Skin of body (tissue), 2 donors: ENCODE results near the gene MPRIP. TPM values are rescaled to one million over a fixed set of nuclear protein-coding genes. Genes with fewer than 3 reads are reported as not detected.
"Not testable (repeated sequence)": the region's sequence is repeated elsewhere in the genome, so short reads cannot be mapped to it uniquely, and the experiment has no call there.

Experiments used
- DNase-seq: peaks from one replicate; lab custom pipeline; 2025; lab: John Stamatoyannopoulos, UW
- total RNA-seq: library from RNA; depleted of rRNA; stranded (reverse); fragments of >200 nt; gene quantifications from one replicate; pipeline ENCODE4 v1.2.3, GENCODE V29; 2014

The MPRIP gene
- total RNA-seq, 1 donor from 2014 or later = 103 TPM

DNA sequence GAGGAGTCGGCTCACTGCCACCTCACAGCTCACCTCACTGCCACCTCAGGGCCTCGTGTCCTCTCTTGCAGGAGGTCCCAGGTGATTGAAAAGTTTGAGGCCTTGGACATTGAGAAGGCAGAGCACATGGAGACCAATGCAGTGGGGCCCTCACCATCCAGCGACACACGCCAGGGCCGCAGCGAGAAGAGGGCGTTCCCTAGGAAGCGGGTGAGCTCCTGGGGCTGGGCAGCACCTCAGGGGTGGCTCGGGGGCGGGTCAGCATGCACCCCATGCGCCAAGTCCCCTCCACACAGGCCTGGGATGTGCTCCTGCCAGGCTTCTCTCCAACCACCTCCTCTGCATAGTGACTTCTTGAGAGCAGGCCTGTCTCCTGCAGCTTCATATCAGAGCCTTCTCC is 100.3 kb downstream of the MPRIP start:
- no peak for DNase-seq

DNA sequence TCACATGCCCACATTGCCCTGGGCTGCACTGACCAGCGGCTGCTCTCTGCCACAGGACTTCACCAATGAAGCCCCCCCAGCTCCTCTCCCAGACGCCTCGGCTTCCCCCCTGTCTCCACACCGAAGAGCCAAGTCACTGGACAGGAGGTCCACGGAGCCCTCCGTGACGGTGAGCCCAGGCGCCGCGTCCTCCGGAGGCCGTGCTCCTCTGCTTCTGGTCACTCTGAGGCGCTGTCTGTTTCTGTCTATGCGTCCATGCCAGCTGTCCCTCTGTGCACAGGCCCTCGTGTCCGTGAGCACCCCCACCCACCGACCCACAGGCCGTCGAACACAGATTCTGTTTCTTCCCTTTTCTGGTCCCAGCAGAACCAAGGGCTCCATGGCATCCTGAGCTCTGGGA is 101.2 kb downstream of the MPRIP start:
- DNase-seq = no peak

DNA sequence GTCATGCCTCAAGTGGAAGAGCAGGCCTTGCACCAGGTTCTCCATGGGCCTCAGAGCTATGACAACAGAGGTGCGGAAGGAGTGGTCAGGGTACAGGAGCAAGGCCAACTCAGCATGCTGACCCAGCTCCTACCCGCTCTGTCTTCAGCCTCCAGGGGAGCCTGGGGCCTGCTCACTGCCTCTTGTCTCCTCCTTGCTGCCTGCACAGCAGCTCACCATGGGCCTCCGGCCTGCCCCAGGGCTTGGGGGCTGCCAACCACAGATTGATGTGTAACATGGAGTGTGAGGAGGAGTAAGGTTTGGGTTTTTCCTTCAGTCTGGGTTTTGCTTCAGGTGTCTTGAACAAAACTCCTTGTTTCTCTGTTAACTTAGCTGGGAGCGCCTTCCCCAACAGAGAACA is 101.8 kb downstream of the MPRIP start:
- no peak for DNase-seq

DNA sequence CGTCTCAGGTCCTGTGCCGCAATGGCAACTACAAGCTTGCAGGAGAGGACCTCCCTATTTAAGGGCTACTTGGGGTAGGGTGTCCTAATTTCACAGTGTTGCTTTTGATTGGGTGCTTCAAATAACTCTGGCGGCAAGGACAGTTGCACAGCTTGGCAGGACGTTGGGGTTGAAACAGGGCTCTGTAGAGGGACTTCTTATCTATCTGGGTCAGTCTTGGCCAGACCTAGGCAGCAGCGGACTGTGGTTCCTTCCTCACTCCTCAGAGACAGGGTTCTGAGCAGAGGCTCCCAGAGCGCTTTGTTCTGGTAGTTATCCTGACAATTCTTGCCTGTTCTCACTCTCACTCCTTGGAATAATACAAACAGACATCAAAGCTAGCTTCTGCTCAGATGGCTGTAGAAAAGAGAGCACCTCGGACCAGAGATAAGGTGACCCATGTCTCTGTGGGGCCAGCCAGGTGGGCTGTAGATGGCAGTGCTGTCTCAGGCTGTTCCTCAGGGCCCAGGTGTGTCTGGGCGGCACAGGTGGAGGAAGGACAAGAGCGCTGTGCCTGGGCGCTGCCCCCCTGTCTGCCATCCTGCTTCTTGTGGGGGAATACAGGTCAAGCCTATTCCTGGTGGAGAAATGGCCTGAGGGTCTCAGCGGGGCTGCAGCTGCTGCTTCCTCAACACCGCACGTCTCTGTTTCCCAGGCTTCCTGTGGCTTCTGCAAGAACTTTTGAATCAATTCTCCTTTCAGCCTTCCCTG is 102.8 kb downstream of the MPRIP start:
- no peak for DNase-seq

DNA sequence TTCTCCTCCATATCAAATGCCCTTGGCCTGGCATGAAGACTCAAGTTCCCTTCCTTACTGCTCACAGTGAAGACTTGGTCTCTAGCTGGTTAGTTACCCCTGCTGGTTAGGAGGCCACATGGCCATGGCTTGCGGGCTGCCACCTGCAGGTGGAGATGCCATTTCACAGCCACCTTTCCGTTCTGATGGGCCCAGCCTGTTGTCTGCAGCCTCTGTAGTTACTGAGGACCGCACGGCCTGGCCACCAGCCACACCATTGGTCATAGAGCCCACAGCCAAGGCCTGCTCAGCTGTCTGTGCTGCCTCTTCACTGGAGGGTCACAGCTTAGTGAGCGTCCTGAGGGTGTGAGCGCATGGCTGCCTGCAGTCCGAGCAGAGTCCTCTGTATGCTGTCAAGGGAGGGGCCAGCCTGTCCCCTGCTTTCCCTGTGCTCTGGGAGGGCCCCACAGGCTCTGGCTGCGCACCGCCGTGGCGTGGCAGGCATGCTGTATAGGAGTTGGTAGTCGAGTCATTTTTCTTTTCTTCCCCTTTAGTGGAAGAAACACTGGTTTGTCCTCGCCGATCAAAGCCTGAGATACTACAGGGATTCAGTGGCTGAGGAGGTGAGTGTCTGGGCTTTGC is 104.6 kb downstream of the MPRIP start:
- DNase-seq = no peak

DNA sequence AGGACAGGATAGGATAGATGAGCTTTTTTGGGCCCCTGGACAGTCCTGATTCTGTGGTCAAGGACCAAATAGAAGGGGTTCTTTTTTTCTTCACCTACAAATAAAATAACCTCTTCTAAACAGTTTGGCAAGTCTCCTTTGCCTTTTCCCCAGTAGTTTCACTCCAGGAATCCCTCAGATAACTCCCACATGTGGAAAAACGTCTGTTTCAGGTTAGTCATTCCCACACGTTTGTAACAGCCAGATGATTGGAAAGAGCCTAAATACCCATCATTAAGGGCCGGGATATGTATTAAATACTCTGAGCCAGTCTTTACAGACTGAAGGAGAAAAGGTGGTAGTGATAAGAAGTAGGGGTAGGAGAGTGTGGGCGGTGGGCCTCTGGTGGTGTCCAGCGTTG is 105.6 kb downstream of the MPRIP start:
- DNase-seq = no peak

DNA sequence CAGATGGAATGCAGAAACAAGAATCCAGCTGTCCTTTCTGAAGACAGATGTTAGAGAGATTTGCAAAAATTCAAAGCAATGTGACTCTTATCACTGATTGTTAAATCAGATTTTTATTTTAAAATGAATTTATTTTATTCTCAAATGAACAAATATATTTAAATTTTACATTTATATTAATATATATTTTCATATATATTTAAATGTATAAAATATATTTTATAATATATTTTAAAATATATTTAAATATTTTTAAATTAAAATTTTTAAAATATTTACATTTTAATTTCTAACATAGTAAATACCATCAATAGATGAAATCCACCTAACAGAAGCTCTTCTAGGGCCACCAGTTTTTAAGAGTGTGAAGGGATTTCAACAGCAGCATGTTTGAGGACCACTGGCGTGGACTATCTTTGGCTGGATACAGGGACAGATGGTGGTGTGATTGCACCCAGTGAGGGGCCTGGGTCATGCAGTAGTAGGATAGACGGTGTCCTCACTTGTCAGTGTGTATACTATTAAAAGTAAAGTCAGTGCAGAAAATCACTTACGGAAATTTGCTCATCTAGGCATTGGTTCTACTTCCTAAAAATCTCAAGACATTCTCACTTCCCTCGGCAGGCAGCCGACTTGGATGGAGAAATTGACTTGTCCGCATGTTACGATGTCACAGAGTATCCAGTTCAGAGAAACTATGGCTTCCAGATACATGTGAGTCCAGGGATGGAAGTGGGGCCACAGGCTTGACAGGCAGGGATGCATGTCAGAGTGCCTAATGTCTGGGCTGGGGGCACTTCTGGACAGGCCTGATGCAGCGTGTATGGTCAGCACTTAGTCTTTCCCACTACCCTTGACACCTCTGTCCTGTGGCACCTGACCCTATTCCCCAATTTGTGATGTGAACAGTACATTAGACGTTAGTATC is 107.5 kb downstream of the MPRIP start:
- no peak for DNase-seq

DNA sequence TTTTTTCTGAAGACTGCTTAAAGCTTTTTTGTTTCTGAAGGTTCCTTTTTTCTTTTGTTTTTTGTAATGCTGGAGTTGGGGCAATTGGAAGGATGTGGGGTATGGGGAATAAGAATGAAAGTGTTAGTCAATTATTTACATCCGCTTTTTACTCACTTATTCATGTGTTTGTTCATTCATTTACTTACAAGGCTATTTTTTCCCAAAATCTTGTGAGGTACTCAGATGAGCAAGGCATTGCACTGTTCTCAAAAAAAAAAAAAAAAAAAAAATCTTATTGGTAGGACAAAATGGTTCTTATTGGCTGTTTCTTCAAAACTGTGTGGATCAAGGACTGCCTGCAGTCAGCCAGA is 108.2 kb downstream of the MPRIP start:
- no peak for DNase-seq

DNA sequence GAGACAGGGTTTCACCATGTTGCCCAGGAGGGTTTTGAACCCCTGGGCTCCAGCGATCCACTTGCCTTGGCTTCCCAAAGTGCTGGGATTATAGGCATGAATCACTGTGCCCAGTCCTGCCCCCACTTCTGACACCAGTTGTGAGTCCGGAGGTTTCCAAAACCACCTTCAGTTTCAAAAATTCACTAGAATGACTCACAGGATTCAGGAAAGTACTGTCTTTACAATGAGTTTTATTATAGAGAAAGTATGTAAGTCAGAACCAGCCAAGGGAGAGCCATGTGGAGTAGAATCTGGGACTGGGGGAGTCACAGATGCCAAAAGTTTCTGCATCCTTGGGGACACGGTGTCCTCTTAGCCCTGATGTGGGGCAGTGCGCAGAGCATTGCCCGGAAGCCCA is 108.8 kb downstream of the MPRIP start:
- DNase-seq = no peak

DNA sequence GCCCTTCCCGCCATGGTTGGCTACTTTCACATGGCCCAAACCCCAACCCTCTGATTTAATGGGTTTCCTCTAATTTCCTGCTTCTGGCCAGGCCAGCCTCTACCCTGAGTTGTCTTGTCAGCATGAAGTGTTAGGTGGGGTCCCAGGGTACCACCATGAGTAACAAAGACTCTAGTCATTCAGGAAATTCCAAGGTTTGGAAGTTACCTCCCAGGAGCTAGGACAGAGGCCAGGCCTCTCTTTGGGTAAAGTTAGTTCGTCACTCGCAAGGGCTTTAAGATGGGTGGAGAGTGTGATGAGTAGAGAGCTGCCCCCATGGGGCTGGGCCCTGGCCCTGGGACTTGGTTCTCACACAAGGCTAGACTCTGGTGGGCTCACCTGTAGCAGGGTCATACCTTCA is 109.3 kb downstream of the MPRIP start:
- no peak for DNase-seq

DNA sequence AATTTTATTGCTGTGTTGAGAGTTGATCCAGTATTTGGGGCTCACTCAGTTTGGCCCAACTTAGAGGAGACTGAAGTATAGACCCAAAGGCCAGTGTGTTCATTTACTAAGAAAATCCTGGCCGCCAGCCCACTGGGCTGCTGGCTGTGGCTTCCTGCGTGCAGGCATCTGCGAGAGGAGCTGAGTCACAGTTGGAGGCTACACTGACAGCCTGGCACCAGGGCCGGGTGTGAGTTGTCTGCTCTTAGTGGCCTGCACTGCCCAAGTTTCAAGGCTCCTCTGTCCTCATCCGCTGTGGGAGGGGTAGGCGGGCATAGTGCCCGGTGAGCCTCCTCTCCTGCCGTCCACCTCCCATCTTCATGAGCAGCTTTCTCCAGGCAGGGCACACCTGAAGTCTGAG is 109.7 kb downstream of the MPRIP start:
- DNase-seq = no peak

DNA sequence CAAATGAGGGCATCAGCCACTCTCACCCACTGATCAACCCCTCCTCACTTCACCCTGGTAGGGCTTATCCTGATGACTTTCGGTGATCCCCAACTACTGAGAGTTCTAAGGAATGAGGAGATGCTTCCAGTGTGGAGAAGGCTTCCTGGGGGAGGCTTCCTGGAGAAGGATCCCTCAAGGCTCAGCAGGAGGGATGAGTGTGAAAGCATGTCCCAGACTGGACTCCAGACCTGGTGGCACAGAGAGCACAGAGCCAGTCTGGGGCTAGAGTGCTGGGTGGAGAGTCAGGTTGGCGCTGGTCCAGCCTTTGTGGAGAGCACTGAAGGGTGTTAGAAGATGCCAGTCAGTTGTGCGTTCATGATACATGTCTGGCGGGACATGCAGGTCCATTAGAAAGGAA is 110.1 kb downstream of the MPRIP start:
- no peak for DNase-seq

DNA sequence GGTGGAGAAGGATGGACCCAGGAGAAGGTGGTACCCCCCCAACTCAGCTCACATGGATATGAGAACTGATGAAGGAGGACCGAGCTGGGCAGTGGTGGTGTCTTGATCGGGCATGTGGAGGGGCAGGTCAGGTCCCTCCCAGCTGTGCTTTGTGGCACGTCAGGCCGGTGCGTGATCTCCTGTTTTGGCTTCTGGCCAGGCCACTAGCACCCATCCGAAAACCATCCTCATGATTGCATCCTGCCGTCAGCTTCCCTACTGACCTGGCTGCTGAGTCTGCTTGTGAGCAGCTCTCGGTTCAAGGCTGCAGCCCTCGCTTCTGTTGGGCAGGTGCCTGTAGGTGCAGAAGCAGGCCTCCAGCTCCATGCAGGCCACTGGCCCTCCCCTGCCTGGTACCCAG is 110.8 kb downstream of the MPRIP start:
- DNase-seq = no peak

DNA sequence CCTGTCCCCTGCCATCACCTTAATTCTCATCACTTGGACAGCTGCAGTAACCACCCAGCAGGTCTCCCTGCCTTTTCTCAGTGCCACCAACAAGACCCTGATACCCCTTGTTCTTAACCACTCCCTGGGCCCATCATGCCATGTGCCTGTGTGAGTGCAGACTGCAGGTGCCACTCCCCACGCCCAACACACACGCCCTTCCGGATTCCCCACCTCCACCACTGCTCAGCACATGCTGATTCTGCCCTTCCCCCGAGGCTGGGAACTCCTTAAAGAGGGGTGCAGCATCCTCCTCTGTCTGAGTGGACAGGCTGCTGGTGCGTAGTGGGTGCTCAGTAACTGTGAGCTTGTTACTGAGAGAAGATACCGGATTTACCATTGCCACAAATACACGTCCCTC is 111.5 kb downstream of the MPRIP start:
- DNase-seq = no peak

DNA sequence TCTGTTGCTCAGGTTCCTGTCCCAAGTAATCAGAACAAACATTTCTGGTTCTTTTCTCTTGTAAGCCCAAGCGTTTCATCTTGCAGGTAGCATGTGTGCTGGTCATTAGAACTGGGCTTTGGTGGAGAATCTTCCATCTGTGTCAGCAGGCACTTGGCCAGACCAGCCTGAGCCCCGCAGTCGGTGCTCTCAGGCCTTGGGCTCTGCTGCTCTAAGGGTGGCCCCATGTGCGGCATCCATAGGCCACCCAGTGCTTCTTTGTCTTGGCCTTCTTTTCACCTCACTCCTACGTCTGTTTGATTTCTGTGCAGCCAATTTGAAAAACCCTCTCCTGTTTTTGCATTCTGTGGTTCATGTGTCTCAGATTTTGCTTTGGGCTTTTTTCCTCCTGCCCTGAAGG is 112.3 kb downstream of the MPRIP start:
- no peak for DNase-seq

DNA sequence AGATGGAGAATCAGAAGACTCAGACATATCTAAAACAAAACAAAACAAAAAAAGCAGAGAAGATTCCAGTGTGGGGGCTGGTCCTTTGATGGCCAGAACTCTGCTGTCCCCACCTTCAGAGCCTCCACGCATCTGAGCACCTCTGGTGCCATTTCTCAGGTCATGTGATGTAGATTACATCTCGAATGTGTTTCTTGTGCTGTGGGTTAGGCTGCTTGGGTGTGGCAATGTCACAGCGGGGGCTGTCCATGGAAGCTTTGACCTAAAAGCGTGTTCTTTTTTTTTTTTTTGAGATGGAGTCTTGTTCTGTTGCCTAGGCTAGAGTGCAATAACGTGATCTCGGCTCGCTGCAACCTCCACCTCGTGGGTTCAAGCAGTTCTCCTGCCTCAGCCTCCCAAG is 112.7 kb downstream of the MPRIP start:
- no peak for DNase-seq

DNA sequence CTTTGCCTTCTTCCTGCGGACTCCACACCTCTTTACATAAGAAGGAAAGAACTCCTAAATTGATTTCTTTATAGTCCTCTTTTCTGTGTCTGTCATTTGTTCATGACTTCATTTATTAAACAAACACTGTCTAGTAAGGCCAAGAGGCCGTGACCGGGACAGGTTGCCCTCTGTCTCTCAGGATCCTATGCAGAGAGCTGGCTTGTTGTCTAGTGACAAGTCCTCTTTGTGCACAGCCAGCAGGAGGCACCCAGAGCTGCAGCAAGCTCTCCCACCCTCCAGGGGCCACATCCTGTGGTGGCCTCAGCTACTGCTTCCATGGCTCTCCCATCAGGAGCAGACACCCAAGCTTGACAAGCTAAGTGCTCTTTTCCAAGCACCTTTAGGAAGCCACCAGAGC is 113.3 kb downstream of the MPRIP start:
- DNase-seq = no peak

DNA sequence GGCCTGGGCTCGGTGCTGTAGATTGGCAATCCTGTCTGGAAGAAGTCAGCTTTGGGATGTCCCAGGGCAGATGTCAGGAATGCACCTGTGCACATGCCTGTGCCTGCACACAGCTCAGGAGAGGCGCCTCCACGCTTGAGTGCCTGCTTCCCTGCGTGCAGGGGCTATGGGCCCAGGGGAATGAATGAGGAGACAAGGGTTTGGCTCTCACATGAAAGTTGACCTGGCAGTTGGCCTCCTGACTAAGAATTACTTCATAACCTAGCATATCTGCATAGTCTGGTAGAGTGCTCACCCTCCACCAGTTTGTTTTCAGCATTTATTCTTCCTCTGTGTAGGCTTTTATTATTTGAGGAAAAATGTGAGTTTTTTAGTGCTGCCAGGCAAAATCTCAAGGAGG is 113.8 kb downstream of the MPRIP start:
- DNase-seq = no peak

DNA sequence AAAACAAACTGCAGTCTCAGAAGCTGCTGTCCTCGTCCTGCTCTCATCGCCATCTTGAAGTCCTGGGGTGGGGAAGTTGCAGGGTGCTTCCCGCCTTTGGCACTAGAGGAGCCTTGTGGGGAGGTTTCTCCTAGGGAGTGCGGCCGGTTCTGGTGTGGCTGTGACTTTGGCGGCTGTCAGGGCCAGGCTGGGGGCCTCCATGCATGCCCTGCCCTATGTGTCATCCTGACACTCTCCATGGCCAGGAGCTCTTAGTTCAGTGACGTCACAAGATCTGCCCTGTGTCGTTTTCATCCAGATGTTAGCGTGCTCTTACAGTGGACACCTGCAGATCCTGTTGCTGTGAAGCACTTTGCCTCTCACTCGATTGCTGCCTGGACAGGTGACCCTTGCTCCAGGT is 114.3 kb downstream of the MPRIP start:
- no peak for DNase-seq

DNA sequence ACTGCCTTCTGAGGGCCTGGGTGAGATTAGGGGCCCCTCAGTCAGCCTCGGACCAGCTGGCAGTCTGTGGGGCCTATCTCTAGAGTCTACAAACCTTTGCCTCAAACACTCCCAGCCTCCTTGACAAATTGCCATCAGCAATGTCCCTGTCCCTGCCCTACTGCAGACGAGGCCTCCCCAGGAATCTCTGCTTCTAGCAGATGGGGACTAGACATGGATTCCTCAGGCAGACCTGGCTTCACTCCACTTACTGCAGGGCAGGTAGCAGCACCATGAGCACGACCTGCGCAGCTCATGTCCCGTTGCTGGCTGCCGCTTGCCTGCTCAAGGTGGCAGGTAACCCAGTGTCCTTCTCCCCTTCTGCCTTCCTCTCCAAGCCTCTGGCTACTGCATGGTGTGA is 114.8 kb downstream of the MPRIP start:
- no peak for DNase-seq

DNA sequence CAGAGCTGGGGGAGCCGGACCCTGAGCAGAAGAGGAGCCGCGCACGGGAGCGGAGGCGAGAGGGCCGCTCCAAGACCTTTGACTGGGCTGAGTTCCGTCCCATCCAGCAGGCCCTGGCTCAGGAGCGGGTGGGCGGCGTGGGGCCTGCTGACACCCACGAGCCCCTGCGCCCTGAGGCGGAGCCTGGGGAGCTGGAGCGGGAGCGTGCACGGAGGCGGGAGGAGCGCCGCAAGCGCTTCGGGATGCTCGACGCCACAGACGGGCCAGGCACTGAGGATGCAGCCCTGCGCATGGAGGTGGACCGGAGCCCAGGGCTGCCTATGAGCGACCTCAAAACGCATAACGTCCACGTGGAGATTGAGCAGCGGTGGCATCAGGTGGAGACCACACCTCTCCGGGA is 116.2 kb downstream of the MPRIP start:
- not testable (repeated sequence) for DNase-seq

DNA sequence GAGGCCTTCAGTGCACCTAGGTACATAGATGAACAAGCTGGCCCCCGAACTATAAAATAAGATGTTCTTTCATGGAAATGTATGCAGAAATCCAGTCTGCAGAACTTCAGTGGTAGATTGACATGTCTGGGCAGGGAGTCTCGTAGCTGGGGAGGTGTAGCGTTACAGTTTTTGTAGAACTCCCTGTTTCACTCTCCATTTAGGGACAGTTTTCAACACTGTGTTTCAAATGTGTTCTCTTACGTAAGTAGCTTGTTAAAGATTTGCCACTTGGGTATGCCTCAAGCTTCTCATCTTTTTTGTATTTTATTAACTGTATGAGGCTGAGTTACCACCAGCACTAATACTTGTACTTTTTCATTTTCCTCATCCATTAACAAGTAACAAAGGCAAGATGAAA is 117.3 kb downstream of the MPRIP start:
- no peak for DNase-seq

DNA sequence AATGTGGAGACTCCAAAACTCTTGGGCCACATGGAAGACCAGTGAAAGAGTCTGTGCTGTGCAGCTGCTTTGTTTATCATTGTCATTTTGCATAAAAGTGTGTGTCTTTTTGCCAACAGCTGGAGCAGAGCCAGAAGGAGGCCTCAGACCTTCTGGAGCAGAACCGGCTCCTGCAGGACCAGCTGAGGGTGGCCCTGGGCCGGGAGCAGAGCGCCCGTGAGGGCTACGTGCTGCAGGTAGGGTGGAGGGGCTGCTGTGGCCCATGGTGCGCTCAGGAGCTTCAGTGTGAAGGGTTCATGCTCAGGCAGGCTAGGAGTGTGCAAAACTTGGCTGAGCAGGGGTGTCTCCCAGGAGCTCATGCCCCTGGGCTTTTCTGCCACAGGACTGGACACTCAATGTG is 118.9 kb downstream of the MPRIP start:
- DNase-seq = no peak
